GM12892 (cell line): ENCODE measurements around the gene SLC48A1.

Experiments used
- POLR2A ChIP-seq: IDR thresholded peaks from 2 replicates; pipeline ENCODE4 v1.6.1; 2011; ENCODE audit warnings: low read depth, low read length, control low read depth
- POLR2AphosphoS5 ChIP-seq: IDR thresholded peaks from 2 replicates; pipeline ENCODE4 v1.6.1; 2011; ENCODE audit warnings: low read depth, low read length, control low read depth
- TAF1 ChIP-seq: IDR thresholded peaks from 2 replicates; pipeline ENCODE4 v1.6.1; 2011; ENCODE audit warnings: low read depth, mild to moderate bottlenecking, control low read depth, low read length, borderline replicate concordance

- TF ChIP-seq POLR2A, result no peak
- no peak for TF ChIP-seq POLR2AphosphoS5
- TF ChIP-seq TAF1, result no peak
Observed at GRCh38 chr12:47775100-47775911, 2.3 kb downstream of the SLC48A1 start.
